IMR-90 (cell line): ENCODE measurements around the gene ABHD6. TPM values are rescaled to one million over a fixed set of nuclear protein-coding genes. Genes with fewer than 3 reads are reported as not detected.

Experiments
- ATAC-seq: fragments of 200-7000 bp; cut with Tn5 transposase; 2 replicates; pipeline ENCODE4 v1.9.1; 2020; ENCODE audit warnings: low read depth, mild to moderate bottlenecking, moderate library complexity
- BruUV-seq: library from RNA; stranded (reverse); fragments of 400-500 nt; replicated peaks from 2 replicates; lab custom pipeline; 2021; lab: Mats Ljungman, UMichigan
- CTCF ChIA-PET: fragments of 300-600 bp; formaldehyde crosslinking; extraction: SDS; loops from one replicate; lab custom pipeline; 2021; ENCODE audit warnings: antibody characterized with exemption; lab: Yijun Ruan, JAX
- POLR2A ChIA-PET: fragments of 300-600 bp; sonication (Branson Sonifier 250); formaldehyde crosslinking; loops from one replicate; lab custom pipeline; 2022; ENCODE audit warnings: antibody characterized with exemption; ENCODE audit not compliant: unreplicated experiment; lab: Charles Lee
- DNase-seq: peaks from one replicate; pipeline ENCODE4 v3.0.0; 2013
- H2AFZ ChIP-seq: replicated peaks from 2 replicates; pipeline ENCODE3; 2013; ENCODE audit warnings: low read length, mild to moderate bottlenecking; ENCODE audit not compliant: poor library complexity
- H2AK5ac ChIP-seq: 2 replicates; pipeline ENCODE4 v1.6.1; 2013; ENCODE audit warnings: low read depth, low read length, inconsistent platforms
- H2AK9ac ChIP-seq: replicated peaks from 2 replicates; pipeline ENCODE3; 2013; ENCODE audit warnings: mild to moderate bottlenecking, low read depth, low read length, moderate library complexity; ENCODE audit not compliant: poor library complexity
- H2BK120ac ChIP-seq: 2 replicates; pipeline ENCODE4 v1.6.1; 2013; ENCODE audit warnings: low read depth, low read length, inconsistent platforms
- H2BK15ac ChIP-seq: 3 replicates; pipeline ENCODE4 v1.6.1; 2013; ENCODE audit warnings: low read depth, low read length, inconsistent platforms
- H2BK20ac ChIP-seq: 2 replicates; pipeline ENCODE4 v1.6.1; 2013; ENCODE audit warnings: low read depth, mild to moderate bottlenecking, inconsistent platforms, low read length, moderate library complexity
- H2BK5ac ChIP-seq: 2 replicates; pipeline ENCODE4 v1.6.1; 2013; ENCODE audit warnings: mild to moderate bottlenecking, low read depth, low read length, inconsistent platforms; ENCODE audit not compliant: poor library complexity, severe bottlenecking
- H3K14ac ChIP-seq: replicated peaks from 2 replicates; pipeline ENCODE4 v1.6.1; 2013; ENCODE audit warnings: low read depth, low read length, inconsistent platforms
- H3K18ac ChIP-seq: 2 replicates; pipeline ENCODE4 v1.6.1; 2013; ENCODE audit warnings: low read depth, low read length, control low read depth
- H3K23ac ChIP-seq: 2 replicates; pipeline ENCODE4 v1.6.1; 2013; ENCODE audit warnings: low read depth, low read length, inconsistent platforms
- H3K27ac ChIP-seq: 2 replicates; pipeline ENCODE4 v1.5.1; 2013; ENCODE audit warnings: mild to moderate bottlenecking, control low read depth, low read length; ENCODE audit not compliant: insufficient read depth
- H3K27me3 ChIP-seq: 2 replicates; pipeline ENCODE4 v1.6.1; 2013; ENCODE audit warnings: low read length; ENCODE audit not compliant: control insufficient read depth, insufficient read depth
- H3K36me3 ChIP-seq: 2 replicates; pipeline ENCODE4 v1.6.1; 2013; ENCODE audit warnings: low read length, mixed read lengths; ENCODE audit not compliant: control insufficient read depth, insufficient read depth
- H3K4ac ChIP-seq: 2 replicates; pipeline ENCODE4 v1.6.1; 2013; ENCODE audit warnings: low read depth, low read length, inconsistent platforms
- H3K4me1 ChIP-seq: 2 replicates; pipeline ENCODE4 v1.6.1; 2013; ENCODE audit warnings: low read length, mixed read lengths; ENCODE audit not compliant: control insufficient read depth, insufficient read depth
- H3K4me2 ChIP-seq: 2 replicates; pipeline ENCODE4 v1.6.1; 2013; ENCODE audit warnings: low read depth, mild to moderate bottlenecking, control low read depth, low read length, moderate library complexity
- H3K4me3 ChIP-seq: 2 replicates; pipeline ENCODE4 v1.5.1; 2013; ENCODE audit warnings: low read depth, mild to moderate bottlenecking, control low read depth, low read length, moderate library complexity; ENCODE audit not compliant: insufficient read depth
- H3K56ac ChIP-seq: 2 replicates; pipeline ENCODE4 v1.6.1; 2013; ENCODE audit warnings: low read length, inconsistent platforms; ENCODE audit not compliant: insufficient read depth; ENCODE audit errors: extremely low read depth
- H3K79me1 ChIP-seq, 2 experiments: 2 replicates each; pipeline ENCODE4 v1.6.1; 2013; ENCODE audit warnings: low read length in 2 of 2, inconsistent platforms in 1 of 2, low read depth in 1 of 2
- H3K9ac ChIP-seq: 2 replicates; pipeline ENCODE4 v1.6.1; 2013; ENCODE audit warnings: low read depth, low read length, control low read depth
- H3K9me1 ChIP-seq: 2 replicates; pipeline ENCODE4 v1.6.1; 2013; ENCODE audit warnings: low read length, inconsistent platforms; ENCODE audit not compliant: insufficient read depth
- H3K9me3 ChIP-seq: 2 replicates; pipeline ENCODE4 v1.6.1; 2013; ENCODE audit warnings: low read length; ENCODE audit not compliant: control insufficient read depth, insufficient read depth
- H4K20me1 ChIP-seq: 2 replicates; pipeline ENCODE4 v1.6.1; 2013; ENCODE audit warnings: low read length, inconsistent platforms; ENCODE audit not compliant: insufficient read depth
- H4K5ac ChIP-seq: 2 replicates; pipeline ENCODE4 v1.6.1; 2013; ENCODE audit warnings: mild to moderate bottlenecking, low read depth, low read length, control low read depth
- H4K8ac ChIP-seq, 2 experiments: 2 replicates each; pipeline ENCODE4 v1.6.1; 2013; ENCODE audit warnings: low read depth in 2 of 2, low read length in 2 of 2, control low read depth in 1 of 2, inconsistent platforms in 1 of 2
- H4K91ac ChIP-seq: 2 replicates; pipeline ENCODE4 v1.6.1; 2013; ENCODE audit warnings: low read depth, low read length, inconsistent platforms; ENCODE audit not compliant: insufficient read depth
- CEBPB ChIP-seq: IDR thresholded peaks from 2 replicates; pipeline ENCODE4 v1.6.1; 2012; ENCODE audit warnings: low read depth, low read length, improper control_type of control experiment
- CHD1 ChIP-seq: IDR thresholded peaks from 2 replicates; pipeline ENCODE4 v1.6.1; 2012; ENCODE audit warnings: low read depth, low read length, improper control_type of control experiment
- CTCF ChIP-seq: conservative IDR thresholded peaks from 2 replicates; pipeline ENCODE4 v1.5.1; 2012; ENCODE audit warnings: mild to moderate bottlenecking, low read depth, low read length, improper control_type of control experiment
- ELK1 ChIP-seq: fragments of 150-350 bp; IDR thresholded peaks from 2 replicates; pipeline ENCODE4 v1.6.1; 2016; ENCODE audit warnings: low read depth, mild to moderate bottlenecking, low read length, moderate library complexity, borderline replicate concordance
- FOS ChIP-seq: fragments of 150-350 bp; IDR thresholded peaks from 2 replicates; pipeline ENCODE4 v1.6.1; 2016; ENCODE audit warnings: low read depth, low read length
- MAFK ChIP-seq: IDR thresholded peaks from 2 replicates; pipeline ENCODE4 v1.6.1; 2012; ENCODE audit warnings: low read depth, low read length, improper control_type of control experiment
- MAZ ChIP-seq: IDR thresholded peaks from 2 replicates; pipeline ENCODE4 v1.6.1; 2012; ENCODE audit warnings: low read depth, mild to moderate bottlenecking, low read length, improper control_type of control experiment, moderate library complexity, borderline replicate concordance
- MXI1 ChIP-seq: IDR thresholded peaks from 2 replicates; pipeline ENCODE4 v1.6.1; 2012; ENCODE audit warnings: low read depth, mild to moderate bottlenecking, low read length, moderate library complexity, borderline replicate concordance
- NFE2L2 ChIP-seq: fragments of 150-350 bp; IDR thresholded peaks from 2 replicates; pipeline ENCODE4 v1.6.1; 2016; ENCODE audit warnings: low read depth, mild to moderate bottlenecking, low read length
- POLR2A ChIP-seq: IDR thresholded peaks from 2 replicates; pipeline ENCODE4 v1.6.1; 2012; ENCODE audit warnings: mild to moderate bottlenecking, low read depth, low read length
- RAD21 ChIP-seq: IDR thresholded peaks from 2 replicates; pipeline ENCODE4 v1.6.1; 2012; ENCODE audit warnings: low read length, improper control_type of control experiment
- RCOR1 ChIP-seq: IDR thresholded peaks from 2 replicates; pipeline ENCODE4 v1.6.1; 2012; ENCODE audit warnings: mild to moderate bottlenecking, low read length, improper control_type of control experiment; ENCODE audit not compliant: insufficient replicate concordance
- RFX5 ChIP-seq: IDR thresholded peaks from 2 replicates; pipeline ENCODE4 v1.8.0; 2012; ENCODE audit warnings: low read depth, mild to moderate bottlenecking, low read length, moderate library complexity
- SMC3 ChIP-seq: fragments of 150-350 bp; IDR thresholded peaks from 2 replicates; pipeline ENCODE4 v1.6.1; 2016; ENCODE audit warnings: low read depth, mild to moderate bottlenecking, antibody characterized with exemption, low read length, moderate library complexity
- USF2 ChIP-seq: fragments of 150-350 bp; IDR thresholded peaks from 2 replicates; pipeline ENCODE4 v1.6.1; 2017; ENCODE audit warnings: mild to moderate bottlenecking, antibody characterized with exemption, low read length, low read depth
- WGBS, 2 experiments: methylation state at CpG; one replicate each; pipeline versions ENCODE4 v1.1.5 to v1.1.7; 2013; ENCODE audit warnings: missing lambda C conversion rate in 2 of 2; ENCODE audit not compliant: insufficient read length in 1 of 2; ENCODE audit errors: extremely low coverage in 2 of 2; 5-methylcytosine and 5-hydroxymethylcytosine counted together
- dilution Hi-C: fragments of 300-500 bp; cut with HindIII; formaldehyde crosslinking; loops from one replicate; pipeline ENCODE4 v1.14.3; 2018; ENCODE audit warnings: low sequenced_read_pairs; ENCODE audit not compliant: unreplicated experiment
- in situ Hi-C: fragments of 300-500 bp; cut with MboI; formaldehyde crosslinking; loops from 3 replicates; pipeline ENCODE4 v1.14.3; 2019; ENCODE audit warnings: low sequenced_read_pairs, inconsistent platforms, mixed read lengths
- intact Hi-C: fragments of 100-400 bp; cut with micrococcal nuclease; formaldehyde crosslinking; loops from 2 replicates; pipeline ENCODE4 v1.10.0; 2022
- polyA plus RNA-seq, 3 experiments: library from polyadenylated mRNA; depleted of rRNA; stranded (reverse); fragments of >200 nt; gene quantifications; 2 replicates each; pipeline ENCODE4 v1.2.3, GENCODE V29; 2012; ENCODE audit warnings: low replicate concordance in 1 of 3
- total RNA-seq: library from RNA; depleted of rRNA; stranded (reverse); fragments of >200 nt; gene quantifications from 2 replicates; pipeline ENCODE4 v1.2.3, GENCODE V29; 2012

Gene ABHD6
- total and polyA plus RNA-seq, 2 of the 4 experiments (the other 2 are of a cell fraction): 5.0 to 5.6 TPM

- ATAC-seq: no peak
- POLR2A ChIA-PET: no interaction called here
Observed at GRCh38 chr3:58200846-58201355, 36.7 kb upstream of the ABHD6 start.

More at GRCh38 chr3:58200846-58201355, 36.7 kb upstream of the ABHD6 start:
- H2BK20ac ChIP-seq: no peak overlapping the region
- WGBS, 2 experiments: no CpG with 5 or more reads among the region's 11 CpGs
- H3K9me3 ChIP-seq: peaks cover 2% of the 10 kb centered on the region; the same call in 1 of the 2 replicates
- no peak overlapping the region; the same call in 1 of the 2 replicates for H3K14ac ChIP-seq
- peaks cover 15% of the 10 kb centered on the region for H3K27me3 ChIP-seq
- H3K18ac ChIP-seq: no peak overlapping the region
- no peak overlapping the region for H3K4ac ChIP-seq
- H3K79me1 ChIP-seq: no peaks in the 10 kb centered on the region
- H4K5ac ChIP-seq: no peak overlapping the region
- H2AK9ac ChIP-seq: no peak overlapping the region
- H4K8ac ChIP-seq: no peak overlapping the region
- H3K27ac ChIP-seq: no peak overlapping the region
- peaks cover 3% of the 10 kb centered on the region; the same call in 1 of the 2 replicates for H3K4me1 ChIP-seq
- H3K4me2 ChIP-seq: no peak overlapping the region
- CTCF ChIA-PET: no interaction called here
- peak overlapping the region; percentile 18 for H2AFZ ChIP-seq
- H3K9me1 ChIP-seq: no peaks in the 10 kb centered on the region
- no peaks in the 10 kb centered on the region for H3K36me3 ChIP-seq
- no peak overlapping the region for H2BK120ac ChIP-seq
- H2BK5ac ChIP-seq: no peak overlapping the region
- H3K4me3 ChIP-seq: no peak overlapping the region
- TF ChIP-seq MAZ (no peak), RCOR1 (no peak), CHD1 (no peak), RAD21 (no peak), CTCF (no peak), FOS (no peak), NFE2L2 (no peak), CEBPB (no peak), POLR2A (no peak), MXI1 (no peak), SMC3 (no peak), MAFK (no peak), ELK1 (no peak), USF2 (no peak), RFX5 (no peak)
- no peak overlapping the region for H2BK15ac ChIP-seq
- H3K56ac ChIP-seq: no peak overlapping the region
- no peak overlapping the region for H4K91ac ChIP-seq
- intact Hi-C loops: no loop called here
- dilution Hi-C loops: no loop called here
- no peak overlapping the region for H3K9ac ChIP-seq
- peak overlapping the region; percentile 42; the same call in 1 of the 2 replicates for H3K23ac ChIP-seq
- BruUV-seq: no TSS peak
- no peaks in the 10 kb centered on the region for H4K20me1 ChIP-seq
- in situ Hi-C loops: no loop called here
- no peak overlapping the region for H2AK5ac ChIP-seq
- DNase-seq: no peak
